Fibroblast of the aortic adventitia (primary cell): ENCODE measurements around the gene CTBP2. TPM values are rescaled to one million over a fixed set of nuclear protein-coding genes. Genes with fewer than 3 reads are reported as not detected.

ENCODE experiments used
- DNase-seq: peaks from one replicate; pipeline ENCODE4 v3.0.0-alpha.2; 2010; ENCODE audit warnings: low read depth
- H3K4me3 ChIP-seq: 2 replicates; pipeline ENCODE4 v1.5.1; 2011; ENCODE audit warnings: low read depth, mild to moderate bottlenecking, control low read depth, low read length, moderate library complexity
- CTCF ChIP-seq: IDR thresholded peaks from 2 replicates; pipeline ENCODE4 v1.5.1; 2011; ENCODE audit warnings: mild to moderate bottlenecking, low read length, control low read depth, inconsistent platforms; ENCODE audit not compliant: insufficient read depth
- total RNA-seq: library from RNA; depleted of rRNA; stranded (reverse); fragments of >200 nt; gene quantifications from 2 replicates; pipeline ENCODE4 v1.2.3, GENCODE V29; 2012; ENCODE audit warnings: low replicate concordance

The CTBP2 gene
- total RNA-seq, 1 donor, result 45.4 TPM

- H3K4me3 ChIP-seq, result no peak overlapping the region
- no peak for TF ChIP-seq CTCF
- DNase-seq, result no peak
These were observed 127.8 kb downstream of the CTBP2 start for GRCh38 chr10:125032474-125033020.

- no peak for TF ChIP-seq CTCF
- DNase-seq, result no peak
- H3K4me3 ChIP-seq, result no peak overlapping the region
These were observed 129.7 kb downstream of the CTBP2 start for GRCh38 chr10:125030567-125031197.

- DNase-seq, result no peak
- H3K4me3 ChIP-seq, result no peak overlapping the region
- TF ChIP-seq CTCF, result no peak
These were observed 130.7 kb downstream of the CTBP2 start for GRCh38 chr10:125029584-125030242.

- no peak overlapping the region for H3K4me3 ChIP-seq
- no peak for TF ChIP-seq CTCF
- DNase-seq, result peak; percentile 48
These were observed 132.2 kb downstream of the CTBP2 start for GRCh38 chr10:125027871-125028869.

- DNase-seq, result no peak
- no peak overlapping the region for H3K4me3 ChIP-seq
- no peak for TF ChIP-seq CTCF
These were observed 133.2 kb downstream of the CTBP2 start for GRCh38 chr10:125026974-125027735.
